Neural progenitor cell (in vitro differentiated cells): Measurements from ENCODE around the gene HOXA11. TPM values are rescaled to one million over a fixed set of nuclear protein-coding genes. Genes with fewer than 3 reads are reported as not detected.

Source experiments
- DNase-seq: peaks from one replicate; pipeline ENCODE4 v3.0.0-alpha.2; 2016; ENCODE audit warnings: low spot score
- H2AFZ ChIP-seq: fragments of 200-600 bp; sonication (generic); replicated peaks from 2 replicates; pipeline ENCODE4 v1.6.1; 2016; ENCODE audit warnings: antibody characterized with exemption
- H3F3A ChIP-seq: fragments of 200-600 bp; sonication (generic); 2 replicates; pipeline ENCODE4 v1.6.1; 2016; ENCODE audit warnings: antibody characterized with exemption, low read depth
- H3K27ac ChIP-seq: fragments of 200-600 bp; sonication (generic); 2 replicates; pipeline ENCODE4 v1.5.1; 2016; ENCODE audit warnings: mild to moderate bottlenecking
- H3K27me3 ChIP-seq: fragments of 200-600 bp; sonication (generic); 2 replicates; pipeline ENCODE4 v1.6.1; 2016; ENCODE audit warnings: mild to moderate bottlenecking, moderate library complexity
- H3K36me3 ChIP-seq: fragments of 200-600 bp; sonication (generic); 2 replicates; pipeline ENCODE4 v1.5.1; 2016
- H3K4me1 ChIP-seq: fragments of 200-600 bp; sonication (generic); 2 replicates; pipeline ENCODE4 v1.6.1; 2016; ENCODE audit warnings: mixed run types
- H3K4me2 ChIP-seq: fragments of 200-600 bp; sonication (generic); 2 replicates; pipeline ENCODE4 v1.6.1; 2016
- H3K4me3 ChIP-seq: fragments of 200-600 bp; sonication (generic); 2 replicates; pipeline ENCODE4 v1.5.1; 2016
- H3K79me2 ChIP-seq: fragments of 200-600 bp; sonication (generic); 2 replicates; pipeline ENCODE4 v1.6.1; 2016; ENCODE audit warnings: low read depth
- H3K9ac ChIP-seq: fragments of 200-600 bp; sonication (generic); 2 replicates; pipeline ENCODE4 v1.6.1; 2016
- H3K9me3 ChIP-seq: fragments of 200-600 bp; sonication (generic); 2 replicates; pipeline ENCODE4 v1.5.1; 2016; ENCODE audit warnings: low read depth
- H4K20me1 ChIP-seq: fragments of 200-600 bp; sonication (generic); 2 replicates; pipeline ENCODE4 v1.6.1; 2016; ENCODE audit warnings: low read depth
- H3K27ac Mint-ChIP-seq: 3 replicates; pipeline ENCODE4 v1.8.0; 2021; ENCODE audit warnings: mixed read lengths
- H3K27me3 Mint-ChIP-seq: 2 replicates; pipeline ENCODE4 v1.8.0; 2022; ENCODE audit warnings: low read depth, mild to moderate bottlenecking, inconsistent platforms, moderate library complexity, mixed read lengths; ENCODE audit not compliant: insufficient read depth
- H3K36me3 Mint-ChIP-seq: 3 replicates; pipeline ENCODE4 v1.8.0; 2021; ENCODE audit warnings: mixed read lengths
- H3K4me1 Mint-ChIP-seq: 3 replicates; pipeline ENCODE4 v1.8.0; 2021; ENCODE audit warnings: mixed read lengths
- H3K4me3 Mint-ChIP-seq: 3 replicates; pipeline ENCODE4 v1.8.0; 2021; ENCODE audit warnings: mild to moderate bottlenecking, moderate library complexity, mixed read lengths
- H3K9me3 Mint-ChIP-seq: 3 replicates; pipeline ENCODE4 v1.8.0; 2020; ENCODE audit warnings: mixed read lengths
- CTCF ChIP-seq: fragments of 200-600 bp; sonication (generic); IDR thresholded peaks from 2 replicates; pipeline ENCODE4 v1.5.1; 2017; ENCODE audit warnings: antibody characterized with exemption, mild to moderate bottlenecking
- EZH2 ChIP-seq: fragments of 200-600 bp; sonication (generic); IDR thresholded peaks from 2 replicates; pipeline ENCODE4 v1.6.1; 2017; ENCODE audit warnings: antibody characterized with exemption, mild to moderate bottlenecking, moderate library complexity
- EZH2phosphoT487 ChIP-seq: fragments of 200-600 bp; sonication (generic); IDR thresholded peaks from 2 replicates; pipeline ENCODE4 v1.6.1; 2017; ENCODE audit warnings: antibody characterized with exemption
- total RNA-seq: library from RNA; depleted of rRNA; stranded (reverse); fragments of >200 nt; gene quantifications from 2 replicates; pipeline ENCODE4 v1.2.3, GENCODE V29; 2015; ENCODE audit warnings: low replicate concordance

Gene HOXA11
- total RNA-seq, 1 donor from 2014 or later = not detected

GRCh38 chr7:27191833-27192545 lies 7.0 kb upstream of the HOXA11 start:
- peak; percentile 91 for TF ChIP-seq EZH2
- peak; percentile 89 for TF ChIP-seq EZH2phosphoT487
- no peak for TF ChIP-seq CTCF
- peak overlapping the region; percentile 29 for H3K4me2 ChIP-seq
- no peak overlapping the region for H2AFZ ChIP-seq
- H3K27ac ChIP-seq = no peak overlapping the region
- no peak overlapping the region for H3K4me3 Mint-ChIP-seq
- peaks cover 14% of the 10 kb centered on the region for H3K9me3 Mint-ChIP-seq
- peaks cover 91% of the 10 kb centered on the region for H3K27me3 Mint-ChIP-seq
- H3K79me2 ChIP-seq = no peaks in the 10 kb centered on the region
- H3K36me3 Mint-ChIP-seq = no peaks in the 10 kb centered on the region
- no peak for DNase-seq
- H3K27me3 ChIP-seq = peaks cover 100% of the 10 kb centered on the region
- H3K27ac Mint-ChIP-seq = no peak overlapping the region
- peaks cover 90% of the 10 kb centered on the region for H4K20me1 ChIP-seq
- H3F3A ChIP-seq = peaks cover 6% of the 10 kb centered on the region
- no peaks in the 10 kb centered on the region for H3K4me1 ChIP-seq
- peaks cover 2% of the 10 kb centered on the region for H3K4me1 Mint-ChIP-seq
- H3K9ac ChIP-seq = no peak overlapping the region
- no peak overlapping the region for H3K4me3 ChIP-seq
- no peaks in the 10 kb centered on the region for H3K36me3 ChIP-seq
- H3K9me3 ChIP-seq = no peaks in the 10 kb centered on the region

GRCh38 chr7:27191161-27191731 lies 6.2 kb upstream of the HOXA11 start:
- no peak for DNase-seq
- Mint-ChIP-seq H3K27ac (no peak overlapping the region), H3K27me3 (peaks cover 92% of the 10 kb centered on the region), H3K4me3 (peak overlapping the region; percentile 42), H3K9me3 (peaks cover 16% of the 10 kb centered on the region), H3K4me1 (peaks cover 2% of the 10 kb centered on the region), H3K36me3 (no peaks in the 10 kb centered on the region)
- H3K4me2 ChIP-seq = no peak overlapping the region
- H3K4me1 ChIP-seq = no peaks in the 10 kb centered on the region
- H3F3A ChIP-seq = no peaks in the 10 kb centered on the region
- H2AFZ ChIP-seq = no peak overlapping the region
- no peaks in the 10 kb centered on the region for H3K79me2 ChIP-seq
- H4K20me1 ChIP-seq = peaks cover 93% of the 10 kb centered on the region
- no peak overlapping the region for H3K9ac ChIP-seq
- no peak overlapping the region for H3K27ac ChIP-seq
- H3K27me3 ChIP-seq = peaks cover 100% of the 10 kb centered on the region
- TF ChIP-seq EZH2 (no peak), EZH2phosphoT487 (no peak), CTCF (no peak)
- H3K9me3 ChIP-seq = no peaks in the 10 kb centered on the region
- no peak overlapping the region for H3K4me3 ChIP-seq
- H3K36me3 ChIP-seq = no peaks in the 10 kb centered on the region

- no peak overlapping the region for H3K4me3 Mint-ChIP-seq
- H3K4me2 ChIP-seq = no peak overlapping the region
- no peak overlapping the region for H2AFZ ChIP-seq
- no peaks in the 10 kb centered on the region for H3K36me3 ChIP-seq
- no peak overlapping the region for H3K27ac Mint-ChIP-seq
- DNase-seq = no peak
- no peaks in the 10 kb centered on the region for H3K79me2 ChIP-seq
- H3K27me3 Mint-ChIP-seq = peaks cover 95% of the 10 kb centered on the region
- H3K4me1 ChIP-seq = no peaks in the 10 kb centered on the region
- H3K36me3 Mint-ChIP-seq = no peaks in the 10 kb centered on the region
- peaks cover 98% of the 10 kb centered on the region for H4K20me1 ChIP-seq
- no peak for TF ChIP-seq CTCF
- TF ChIP-seq EZH2phosphoT487 = peak; percentile 35
- TF ChIP-seq EZH2 = no peak
- H3F3A ChIP-seq = no peaks in the 10 kb centered on the region
- H3K9me3 Mint-ChIP-seq = peaks cover 17% of the 10 kb centered on the region
- H3K9me3 ChIP-seq = no peaks in the 10 kb centered on the region
- H3K9ac ChIP-seq = no peak overlapping the region
- no peak overlapping the region for H3K27ac ChIP-seq
- peaks cover 100% of the 10 kb centered on the region for H3K27me3 ChIP-seq
- H3K4me3 ChIP-seq = no peak overlapping the region
- peaks cover 2% of the 10 kb centered on the region for H3K4me1 Mint-ChIP-seq
Measured at GRCh38 chr7:27189997-27190748, 5.1 kb upstream of the HOXA11 start.
